ENCODE measurements around the gene TBCA. TPM values are rescaled to one million over a fixed set of nuclear protein-coding genes. Genes with fewer than 3 reads are reported as not detected.

TBCA gene
- total and polyA plus RNA-seq, 2 of the 13 experiments (the other 11 are each of a cell fraction or from before 2014, with no cell fraction given), result 93.8 to 309 TPM

DNA sequence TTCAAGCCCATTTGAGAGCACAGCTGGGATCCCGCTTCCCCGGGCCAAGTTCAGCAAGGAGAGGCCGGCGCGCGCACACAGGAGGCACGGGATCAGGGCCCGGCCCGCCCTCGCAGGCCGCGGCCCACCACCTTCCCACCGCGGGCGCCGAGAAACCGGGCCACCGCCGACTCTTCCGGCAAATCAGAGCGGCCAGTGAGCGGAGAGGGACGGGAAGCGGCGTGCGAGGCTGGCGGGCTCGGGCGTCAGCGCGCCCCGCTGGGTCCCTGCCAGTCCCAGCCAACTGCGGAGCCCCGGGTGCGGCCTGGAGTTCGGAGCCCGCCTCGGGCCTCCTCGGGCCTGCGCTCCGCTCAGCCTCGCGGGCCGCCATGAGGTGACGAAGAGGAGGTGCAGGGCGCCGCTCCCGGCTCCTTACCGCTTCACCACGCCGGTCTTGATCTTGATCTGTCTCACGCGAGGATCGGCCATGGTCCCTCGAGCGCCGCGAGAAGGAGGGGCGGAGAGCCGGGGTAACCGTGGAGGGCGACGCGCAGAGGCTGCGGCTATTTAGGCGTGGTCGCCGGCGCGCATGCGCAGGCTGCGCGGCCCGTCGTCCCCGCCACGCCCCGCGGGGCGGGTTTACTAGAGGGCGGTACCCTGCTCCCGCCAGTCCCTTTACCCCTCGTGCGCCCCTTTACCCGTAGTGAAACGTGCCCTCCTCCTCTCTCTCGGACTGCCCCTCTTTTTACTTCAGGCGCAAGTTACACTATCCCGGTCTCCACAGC lies at the start of gene TBCA (continued):
- no peak for TF ChIP-seq RCOR2 (CRISPR knock-in tag; IDR thresholded peaks at IDR 0.05)
- TF ChIP-seq, protein P1, sequence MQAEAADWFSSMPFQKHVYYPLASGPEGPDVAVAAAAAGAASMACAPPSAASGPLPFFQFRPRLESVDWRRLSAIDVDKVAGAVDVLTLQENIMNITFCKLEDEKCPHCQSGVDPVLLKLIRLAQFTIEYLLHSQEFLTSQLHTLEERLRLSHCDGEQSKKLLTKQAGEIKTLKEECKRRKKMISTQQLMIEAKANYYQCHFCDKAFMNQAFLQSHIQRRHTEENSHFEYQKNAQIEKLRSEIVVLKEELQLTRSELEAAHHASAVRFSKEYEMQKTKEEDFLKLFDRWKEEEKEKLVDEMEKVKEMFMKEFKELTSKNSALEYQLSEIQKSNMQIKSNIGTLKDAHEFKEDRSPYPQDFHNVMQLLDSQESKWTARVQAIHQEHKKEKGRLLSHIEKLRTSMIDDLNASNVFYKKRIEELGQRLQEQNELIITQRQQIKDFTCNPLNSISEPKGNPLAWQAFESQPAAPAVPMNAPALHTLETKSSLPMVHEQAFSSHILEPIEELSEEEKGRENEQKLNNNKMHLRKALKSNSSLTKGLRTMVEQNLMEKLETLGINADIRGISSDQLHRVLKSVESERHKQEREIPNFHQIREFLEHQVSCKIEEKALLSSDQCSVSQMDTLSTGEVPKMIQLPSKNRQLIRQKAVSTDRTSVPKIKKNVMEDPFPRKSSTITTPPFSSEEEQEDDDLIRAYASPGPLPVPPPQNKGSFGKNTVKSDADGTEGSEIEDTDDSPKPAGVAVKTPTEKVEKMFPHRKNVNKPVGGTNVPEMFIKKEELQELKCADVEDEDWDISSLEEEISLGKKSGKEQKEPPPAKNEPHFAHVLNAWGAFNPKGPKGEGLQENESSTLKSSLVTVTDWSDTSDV (CRISPR knock-in tag; IDR thresholded peaks at IDR 0.05), result peak; percentile 80; the same call in 1 of the 2 replicates
- peak; percentile 76; the same call in 1 of the 2 replicates for TF ChIP-seq ZSCAN25 (CRISPR knock-in tag; IDR thresholded peaks at IDR 0.05)
- TF ChIP-seq ZSCAN22 (CRISPR knock-in tag; IDR thresholded peaks at IDR 0.05), result no peak
- TF ChIP-seq, protein P2, sequence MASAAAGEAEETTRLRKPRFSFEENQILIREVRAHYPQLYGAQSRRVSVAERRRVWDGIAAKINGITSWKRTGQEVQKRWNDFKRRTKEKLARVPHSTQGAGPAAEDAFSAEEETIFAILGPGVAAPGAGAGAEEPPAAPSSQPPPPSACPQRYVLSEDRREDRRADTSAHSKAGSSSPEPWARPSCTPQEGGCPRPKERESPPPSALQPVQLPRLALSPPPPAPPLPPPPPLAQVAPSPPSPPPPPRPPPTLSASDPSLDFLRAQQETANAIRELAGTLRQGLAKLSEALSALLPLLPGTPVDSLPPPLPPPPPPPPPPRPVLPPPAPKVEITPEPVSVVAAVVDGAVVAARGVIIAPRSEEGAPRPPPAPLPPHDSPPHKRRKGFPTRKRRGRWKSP (CRISPR knock-in tag; IDR thresholded peaks at IDR 0.05), result peak; percentile 46; the same call in 1 of the 2 replicates
- no peak for TF ChIP-seq CENPT (CRISPR knock-in tag; IDR thresholded peaks at IDR 0.05; ENCODE audit: low read depth)
- TF ChIP-seq ZNF430 (CRISPR knock-in tag; IDR thresholded peaks at IDR 0.05), result peak; percentile 24; the same call in 1 of the 2 replicates
- TF ChIP-seq REPIN1 (CRISPR knock-in tag; IDR thresholded peaks at IDR 0.05; ENCODE audit: borderline replicate concordance, low read depth), result peak; percentile 84
- peak; percentile 71; the same call in 1 of the 2 replicates for TF ChIP-seq RXRA (CRISPR knock-in tag; IDR thresholded peaks at IDR 0.05)
- TF ChIP-seq IRF2 (CRISPR knock-in tag; IDR thresholded peaks at IDR 0.05), result no peak
- no peak; the same call in 1 of the 2 replicates for TF ChIP-seq JUNB (CRISPR knock-in tag; IDR thresholded peaks at IDR 0.05; ENCODE audit: borderline replicate concordance)
- TF ChIP-seq ZNF546 (CRISPR knock-in tag; conservative IDR thresholded peaks at IDR 0.05), result peak; percentile 78; the same call in 1 of the 2 replicates
- TF ChIP-seq, protein P3, sequence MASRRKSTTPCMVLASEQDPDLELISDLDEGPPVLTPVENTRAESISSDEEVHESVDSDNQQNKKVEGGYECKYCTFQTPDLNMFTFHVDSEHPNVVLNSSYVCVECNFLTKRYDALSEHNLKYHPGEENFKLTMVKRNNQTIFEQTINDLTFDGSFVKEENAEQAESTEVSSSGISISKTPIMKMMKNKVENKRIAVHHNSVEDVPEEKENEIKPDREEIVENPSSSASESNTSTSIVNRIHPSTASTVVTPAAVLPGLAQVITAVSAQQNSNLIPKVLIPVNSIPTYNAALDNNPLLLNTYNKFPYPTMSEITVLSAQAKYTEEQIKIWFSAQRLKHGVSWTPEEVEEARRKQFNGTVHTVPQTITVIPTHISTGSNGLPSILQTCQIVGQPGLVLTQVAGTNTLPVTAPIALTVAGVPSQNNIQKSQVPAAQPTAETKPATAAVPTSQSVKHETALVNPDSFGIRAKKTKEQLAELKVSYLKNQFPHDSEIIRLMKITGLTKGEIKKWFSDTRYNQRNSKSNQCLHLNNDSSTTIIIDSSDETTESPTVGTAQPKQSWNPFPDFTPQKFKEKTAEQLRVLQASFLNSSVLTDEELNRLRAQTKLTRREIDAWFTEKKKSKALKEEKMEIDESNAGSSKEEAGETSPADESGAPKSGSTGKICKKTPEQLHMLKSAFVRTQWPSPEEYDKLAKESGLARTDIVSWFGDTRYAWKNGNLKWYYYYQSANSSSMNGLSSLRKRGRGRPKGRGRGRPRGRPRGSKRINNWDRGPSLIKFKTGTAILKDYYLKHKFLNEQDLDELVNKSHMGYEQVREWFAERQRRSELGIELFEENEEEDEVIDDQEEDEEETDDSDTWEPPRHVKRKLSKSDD (CRISPR knock-in tag; IDR thresholded peaks at IDR 0.05; ENCODE audit: low read depth), result peak; percentile 48; the same call in 1 of the 2 replicates
- 0 out of 2 replicates have a peak, but pooled peaks have one; percentile 51 for TF ChIP-seq ETV6 (CRISPR knock-in tag; conservative IDR thresholded peaks at IDR 0.05)
- 0 out of 2 replicates have a peak, but pooled peaks have one; percentile 41 for TF ChIP-seq ZNF33A (CRISPR knock-in tag; IDR thresholded peaks at IDR 0.05; ENCODE audit: borderline replicate concordance)
- TF ChIP-seq, protein P4, sequence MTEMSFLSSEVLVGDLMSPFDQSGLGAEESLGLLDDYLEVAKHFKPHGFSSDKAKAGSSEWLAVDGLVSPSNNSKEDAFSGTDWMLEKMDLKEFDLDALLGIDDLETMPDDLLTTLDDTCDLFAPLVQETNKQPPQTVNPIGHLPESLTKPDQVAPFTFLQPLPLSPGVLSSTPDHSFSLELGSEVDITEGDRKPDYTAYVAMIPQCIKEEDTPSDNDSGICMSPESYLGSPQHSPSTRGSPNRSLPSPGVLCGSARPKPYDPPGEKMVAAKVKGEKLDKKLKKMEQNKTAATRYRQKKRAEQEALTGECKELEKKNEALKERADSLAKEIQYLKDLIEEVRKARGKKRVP (CRISPR knock-in tag; IDR thresholded peaks at IDR 0.05), result 0 out of 4 replicates have a peak, but pooled peaks of 1 of the 2 experiments have one; percentile 41
- 0 out of 2 replicates have a peak, but pooled peaks have one; percentile 16 for TF ChIP-seq ZNF589 (CRISPR knock-in tag; conservative IDR thresholded peaks at IDR 0.05)
- TF ChIP-seq MBNL3 (CRISPR knock-in tag; conservative IDR thresholded peaks at IDR 0.05), result no peak
- TF ChIP-seq SMARCC2 (IDR thresholded peaks at IDR 0.05), result no peak

Data from HepG2 (cell line).